ENCODE results near the gene FCN2.

DNA sequence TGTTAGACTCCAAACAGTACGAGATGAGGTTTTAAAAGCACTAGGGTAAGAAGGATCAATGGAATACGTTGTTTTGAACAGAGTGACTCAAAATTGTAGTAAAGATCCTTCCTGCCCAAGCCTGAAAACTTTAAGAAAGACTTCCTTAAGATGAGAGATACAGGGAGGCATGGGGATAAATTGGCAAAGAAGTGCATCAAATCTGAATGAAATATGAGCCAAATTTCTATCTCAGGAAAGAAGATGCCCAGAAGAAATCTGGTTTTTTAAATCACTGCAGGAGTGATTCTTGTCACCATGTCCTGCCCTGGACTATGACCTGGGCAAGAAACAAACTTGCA lies 14.9 kb downstream of the FCN2 start:
- TF ChIP-seq, protein P1, sequence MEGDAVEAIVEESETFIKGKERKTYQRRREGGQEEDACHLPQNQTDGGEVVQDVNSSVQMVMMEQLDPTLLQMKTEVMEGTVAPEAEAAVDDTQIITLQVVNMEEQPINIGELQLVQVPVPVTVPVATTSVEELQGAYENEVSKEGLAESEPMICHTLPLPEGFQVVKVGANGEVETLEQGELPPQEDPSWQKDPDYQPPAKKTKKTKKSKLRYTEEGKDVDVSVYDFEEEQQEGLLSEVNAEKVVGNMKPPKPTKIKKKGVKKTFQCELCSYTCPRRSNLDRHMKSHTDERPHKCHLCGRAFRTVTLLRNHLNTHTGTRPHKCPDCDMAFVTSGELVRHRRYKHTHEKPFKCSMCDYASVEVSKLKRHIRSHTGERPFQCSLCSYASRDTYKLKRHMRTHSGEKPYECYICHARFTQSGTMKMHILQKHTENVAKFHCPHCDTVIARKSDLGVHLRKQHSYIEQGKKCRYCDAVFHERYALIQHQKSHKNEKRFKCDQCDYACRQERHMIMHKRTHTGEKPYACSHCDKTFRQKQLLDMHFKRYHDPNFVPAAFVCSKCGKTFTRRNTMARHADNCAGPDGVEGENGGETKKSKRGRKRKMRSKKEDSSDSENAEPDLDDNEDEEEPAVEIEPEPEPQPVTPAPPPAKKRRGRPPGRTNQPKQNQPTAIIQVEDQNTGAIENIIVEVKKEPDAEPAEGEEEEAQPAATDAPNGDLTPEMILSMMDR (IDR thresholded peaks at IDR 0.05; ENCODE audit: poor library complexity), result no peak
- TF ChIP-seq EZH2phosphoT487 (IDR thresholded peaks at IDR 0.05; ENCODE audit: low read depth, severe bottlenecking, unreplicated experiment), result no peak

Measured in hepatocyte (in vitro differentiated cells).